Upper lobe of left lung (tissue), 4 donors: ENCODE data around the gene REM2.

Experiments used
- CTCF ChIP-seq, 6 experiments: fragments of 450-650 bp in 4 of 6; fragments of 200-600 bp in 2 of 6; sonication (generic) in 2 of 6; IDR thresholded peaks; one replicate each; pipeline ENCODE4 v1.5.1; 2016 to 2019; ENCODE audit warnings: antibody characterized with exemption in 6 of 6
- POLR2A ChIP-seq, 4 donors: fragments of 450-650 bp; IDR thresholded peaks; one replicate each; pipeline ENCODE4 v1.5.1; 2016 to 2017; ENCODE audit warnings: antibody characterized with exemption in 4 of 4, mild to moderate bottlenecking in 2 of 4

- no peak for TF ChIP-seq CTCF (IDR thresholded peaks at IDR 0.05)
- TF ChIP-seq POLR2A (IDR thresholded peaks at IDR 0.05): no peak
Measured at GRCh38 chr14:22882064-22882463, 958 bp upstream of the REM2 start.
